SK-N-SH treated with all-trans-retinoic acid at 6 μM for 48 hours (cell line): ENCODE results near the gene CYP8B1.

Source experiments
- ATAC-seq: fragments of 200-7000 bp; cut with Tn5 transposase; 3 replicates; pipeline ENCODE4 v1.9.1; 2020; ENCODE audit warnings: mild to moderate bottlenecking, moderate library complexity
- ARNTL ChIP-seq: fragments of 450-650 bp; formaldehyde crosslinking; IDR thresholded peaks from 2 replicates; pipeline ENCODE4 v1.5.0; 2020; ENCODE audit warnings: low read depth, mild to moderate bottlenecking, moderate library complexity, borderline replicate concordance
- BACH2 ChIP-seq: fragments of 250-450 bp; sonication (Bioruptor Pico); IDR thresholded peaks from 2 replicates; pipeline ENCODE4 v1.9.0; 2021; ENCODE audit warnings: mild to moderate bottlenecking, borderline replicate concordance
- CREB5 ChIP-seq: fragments of 250-450 bp; sonication (Bioruptor Pico); IDR thresholded peaks from 2 replicates; pipeline ENCODE4 v1.5.1; 2020; ENCODE audit warnings: low read depth, mild to moderate bottlenecking, moderate library complexity
- CSDC2 ChIP-seq: fragments of 250-450 bp; sonication (Bioruptor Pico); IDR thresholded peaks from 2 replicates; pipeline ENCODE4 v1.5.0; 2020; ENCODE audit warnings: mild to moderate bottlenecking, moderate library complexity
- CSRNP3 ChIP-seq: fragments of 250-450 bp; sonication (Bioruptor Pico); IDR thresholded peaks from 2 replicates; pipeline ENCODE4 v1.5.1; 2021; ENCODE audit warnings: mild to moderate bottlenecking, moderate library complexity
- ESRRG ChIP-seq: fragments of 250-450 bp; sonication (Bioruptor Pico); IDR thresholded peaks from 2 replicates; pipeline ENCODE4 v1.6.1; 2021; ENCODE audit warnings: mild to moderate bottlenecking
- ISL1 ChIP-seq: fragments of 250-450 bp; sonication (Bioruptor Pico); IDR thresholded peaks from 2 replicates; pipeline ENCODE4 v2.1.2; 2022; ENCODE audit warnings: mild to moderate bottlenecking, moderate library complexity
- OSR1 ChIP-seq: fragments of 250-450 bp; sonication (Bioruptor Pico); IDR thresholded peaks from 2 replicates; pipeline ENCODE4 v1.8.0; 2022; ENCODE audit warnings: moderate library complexity, mild to moderate bottlenecking, inconsistent platforms
- PATZ1 ChIP-seq: fragments of 250-450 bp; sonication (Bioruptor Pico); IDR thresholded peaks from 2 replicates; pipeline ENCODE4 v1.8.0; 2020; ENCODE audit warnings: mild to moderate bottlenecking, moderate library complexity, borderline replicate concordance
- POU6F1 ChIP-seq: fragments of 250-450 bp; sonication (Bioruptor Pico); IDR thresholded peaks from 2 replicates; pipeline ENCODE4 v1.8.0; 2021; ENCODE audit warnings: low read depth, mild to moderate bottlenecking, moderate library complexity, borderline replicate concordance
- PPARA ChIP-seq: fragments of 250-450 bp; sonication (Bioruptor Pico); IDR thresholded peaks from 2 replicates; pipeline ENCODE4 v1.5.0; 2020; ENCODE audit warnings: mild to moderate bottlenecking, borderline replicate concordance
- RARB ChIP-seq: fragments of 250-450 bp; sonication (Bioruptor Pico); IDR thresholded peaks from 2 replicates; pipeline ENCODE4 v1.8.0; 2021; ENCODE audit warnings: mild to moderate bottlenecking, moderate library complexity
- TCF4 ChIP-seq: fragments of 250-450 bp; sonication (Bioruptor Pico); IDR thresholded peaks from 2 replicates; pipeline ENCODE4 v1.8.0; 2021; ENCODE audit warnings: mild to moderate bottlenecking, moderate library complexity, borderline replicate concordance
- TOX ChIP-seq: fragments of 250-450 bp; sonication (Bioruptor Pico); IDR thresholded peaks from 2 replicates; pipeline ENCODE4 v1.8.0; 2021; ENCODE audit warnings: mild to moderate bottlenecking, moderate library complexity, borderline replicate concordance
- TSHZ2 ChIP-seq: fragments of 250-450 bp; sonication (Bioruptor Pico); IDR thresholded peaks from 2 replicates; pipeline ENCODE4 v1.5.0; 2020; ENCODE audit warnings: mild to moderate bottlenecking, moderate library complexity
- ZC3H10 ChIP-seq: fragments of 250-450 bp; sonication (Bioruptor Pico); IDR thresholded peaks from 2 replicates; pipeline ENCODE4 v1.5.1; 2021; ENCODE audit warnings: mild to moderate bottlenecking, moderate library complexity
- ZFP3 ChIP-seq: fragments of 250-450 bp; sonication (Bioruptor Pico); IDR thresholded peaks from 2 replicates; pipeline ENCODE4 v1.5.0; 2020; ENCODE audit warnings: mild to moderate bottlenecking, moderate library complexity
- ZFP30 ChIP-seq: fragments of 450-650 bp; formaldehyde crosslinking; IDR thresholded peaks from 2 replicates; pipeline ENCODE4 v1.5.0; 2022; ENCODE audit warnings: mild to moderate bottlenecking, moderate library complexity
- ZNF565 ChIP-seq: fragments of 450-650 bp; formaldehyde crosslinking; conservative IDR thresholded peaks from 2 replicates; pipeline ENCODE4 v1.5.0; 2020; ENCODE audit warnings: low read depth, mild to moderate bottlenecking, moderate library complexity
- ZNF70 ChIP-seq: fragments of 450-650 bp; formaldehyde crosslinking; IDR thresholded peaks from 2 replicates; pipeline ENCODE4 v1.5.0; 2020; ENCODE audit warnings: mild to moderate bottlenecking, moderate library complexity
- ZNF8 ChIP-seq: fragments of 450-650 bp; formaldehyde crosslinking; IDR thresholded peaks from 2 replicates; pipeline ENCODE4 v1.5.0; 2020; ENCODE audit warnings: mild to moderate bottlenecking, moderate library complexity

Gene CYP8B1

GRCh38 chr3:42904076-42904475, 28.4 kb upstream of the CYP8B1 start:
- no peak for TF ChIP-seq ZC3H10
- no peak for TF ChIP-seq CSDC2
- TF ChIP-seq TOX (CRISPR knock-in tag) = no peak
- TF ChIP-seq PATZ1 (CRISPR knock-in tag) = no peak
- TF ChIP-seq ZNF565 (CRISPR knock-in tag) = no peak
- TF ChIP-seq BACH2 (CRISPR knock-in tag) = no peak
- TF ChIP-seq RARB (CRISPR knock-in tag) = no peak
- TF ChIP-seq OSR1 = no peak
- TF ChIP-seq POU6F1 (CRISPR knock-in tag) = no peak
- TF ChIP-seq ESRRG (CRISPR knock-in tag) = no peak
- no peak for TF ChIP-seq TCF4 (CRISPR knock-in tag)
- TF ChIP-seq CSRNP3 (CRISPR knock-in tag) = no peak
- no peak for ATAC-seq

- TF ChIP-seq PPARA (CRISPR knock-in tag) (no peak), ISL1 (CRISPR knock-in tag) (no peak), ZNF70 (CRISPR knock-in tag) (no peak), PATZ1 (CRISPR knock-in tag) (no peak), BACH2 (CRISPR knock-in tag) (no peak), CSDC2 (no peak), TOX (CRISPR knock-in tag) (no peak), ESRRG (CRISPR knock-in tag) (no peak), ZNF8 (no peak)
- ATAC-seq = no peak
Measured at GRCh38 chr3:42902257-42902656, 26.6 kb upstream of the CYP8B1 start.

- no peak for TF ChIP-seq ZC3H10
- no peak for TF ChIP-seq OSR1
- no peak for TF ChIP-seq ZNF8
- no peak for TF ChIP-seq ZFP30 (CRISPR knock-in tag)
- no peak for TF ChIP-seq ISL1 (CRISPR knock-in tag)
- no peak for TF ChIP-seq CSDC2
- TF ChIP-seq ZNF70 (CRISPR knock-in tag) = no peak
- no peak for TF ChIP-seq POU6F1 (CRISPR knock-in tag)
- TF ChIP-seq TOX (CRISPR knock-in tag) = no peak
- no peak for TF ChIP-seq ARNTL (CRISPR knock-in tag)
- TF ChIP-seq ZFP3 = no peak
- TF ChIP-seq PATZ1 (CRISPR knock-in tag) = no peak
- no peak for TF ChIP-seq RARB (CRISPR knock-in tag)
- no peak for TF ChIP-seq TSHZ2 (CRISPR knock-in tag)
- TF ChIP-seq CREB5 (CRISPR knock-in tag) = no peak
- TF ChIP-seq TCF4 (CRISPR knock-in tag) = no peak
- no peak for TF ChIP-seq PPARA (CRISPR knock-in tag)
- ATAC-seq = no peak
Measured at GRCh38 chr3:42901073-42901415, 25.4 kb upstream of the CYP8B1 start.
